Panc1 (cell line): ENCODE data around the gene STIP1. TPM values are rescaled to one million over a fixed set of nuclear protein-coding genes. Genes with fewer than 3 reads are reported as not detected.

Experiments
- ATAC-seq: fragments of 200-7000 bp; cut with Tn5 transposase; 2 replicates; pipeline ENCODE4 v1.9.1; 2020; ENCODE audit warnings: mild to moderate bottlenecking, moderate library complexity
- BruUV-seq: library from RNA; stranded (reverse); fragments of 400-500 nt; replicated peaks from 2 replicates; lab custom pipeline; 2021; lab: Mats Ljungman, UMichigan
- CTCF ChIA-PET: fragments of 300-600 bp; sonication (Branson Sonifier 250); formaldehyde crosslinking; loops from one replicate; lab custom pipeline; 2022; ENCODE audit warnings: antibody characterized with exemption; lab: Charles Lee
- POLR2A ChIA-PET: fragments of 300-600 bp; sonication (Branson Sonifier 250); formaldehyde crosslinking; loops from one replicate; lab custom pipeline; 2022; ENCODE audit warnings: antibody characterized with exemption; lab: Charles Lee
- DNase-seq: peaks from one replicate; pipeline ENCODE4 v3.0.0-alpha.2; 2010; ENCODE audit warnings: low read depth, low spot score
- H3K27ac ChIP-seq: 2 replicates; pipeline ENCODE4 v1.5.1; 2011; ENCODE audit warnings: mild to moderate bottlenecking, low read length, inconsistent platforms
- H3K27me3 ChIP-seq: fragments of 200-500 bp; sonication (Bioruptor generic); 2 replicates; pipeline ENCODE4 v1.6.0; 2014; ENCODE audit warnings: low read length, inconsistent platforms; ENCODE audit not compliant: control insufficient read depth, insufficient read depth
- H3K36me3 ChIP-seq: fragments of 200-500 bp; sonication (Bioruptor generic); 2 replicates; pipeline ENCODE4 v1.5.1; 2014; ENCODE audit warnings: inconsistent platforms, mild to moderate bottlenecking, low read length, moderate library complexity; ENCODE audit not compliant: control insufficient read depth, insufficient read depth
- H3K4me1 ChIP-seq: 2 replicates; pipeline ENCODE4 v1.5.1; 2011; ENCODE audit warnings: inconsistent platforms, mild to moderate bottlenecking, low read length, moderate library complexity; ENCODE audit not compliant: control insufficient read depth, insufficient read depth
- H3K4me3 ChIP-seq, 2 experiments: 2 replicates each; pipeline ENCODE4 v1.5.1; 2011 to 2012; ENCODE audit warnings: low read depth in 2 of 2, low read length in 2 of 2, mild to moderate bottlenecking in 2 of 2, inconsistent platforms in 1 of 2, moderate library complexity in 1 of 2
- H3K9me3 ChIP-seq: fragments of 200-500 bp; sonication (Bioruptor generic); 2 replicates; pipeline ENCODE4 v1.5.1; 2014; ENCODE audit warnings: low read depth, mild to moderate bottlenecking, inconsistent platforms, low read length, moderate library complexity; ENCODE audit not compliant: control insufficient read depth, insufficient read depth
- CTCF ChIP-seq: fragments of 450-650 bp; IDR thresholded peaks from 2 replicates; pipeline ENCODE4 v1.5.1; 2017; ENCODE audit warnings: mild to moderate bottlenecking
- POLR2AphosphoS5 ChIP-seq: IDR thresholded peaks from 2 replicates; pipeline ENCODE4 v1.6.1; 2012; ENCODE audit warnings: mild to moderate bottlenecking, low read depth, low read length, moderate library complexity
- REST ChIP-seq, 2 experiments: IDR thresholded peaks; 2 replicates each; pipeline ENCODE4 v1.6.1; 2011 to 2012; ENCODE audit warnings: low read depth in 2 of 2, control low read depth in 1 of 2, low read length in 1 of 2, mild to moderate bottlenecking in 1 of 2, moderate library complexity in 1 of 2; ENCODE audit not compliant: insufficient read depth in 1 of 2
- SIN3A ChIP-seq: IDR thresholded peaks from 2 replicates; pipeline ENCODE4 v1.6.1; 2012; ENCODE audit warnings: low read depth, mild to moderate bottlenecking, low read length, moderate library complexity, borderline replicate concordance; ENCODE audit not compliant: insufficient read depth
- TCF7L2 ChIP-seq: IDR thresholded peaks from 2 replicates; pipeline ENCODE4 v1.6.1; 2011; ENCODE audit warnings: mild to moderate bottlenecking, low read depth, low read length, inconsistent platforms
- in situ Hi-C: cut with HindIII; loops from 2 replicates; pipeline ENCODE4 v1.10.0; 2016; ENCODE audit warnings: low sequenced_read_pairs, low pct_unique_long_range_greater_than_20kb
- intact Hi-C: fragments of 100-400 bp; cut with micrococcal nuclease; formaldehyde crosslinking; loops from one replicate; pipeline ENCODE4 v1.10.0; 2022; ENCODE audit not compliant: unreplicated experiment
- total RNA-seq: library from RNA; stranded (reverse); gene quantifications from one replicate; pipeline ENCODE4 v1.2.1, GENCODE V29; 2021; ENCODE audit not compliant: unreplicated experiment

Gene STIP1
- total RNA-seq, 1 experiment from 2014 or later = 344 TPM

- intact Hi-C loops (no loop called here), in situ Hi-C loops (no loop called here)
- ChIA-PET POLR2A (no interaction called here), CTCF (interaction anchor here (0.5 to 0.6 kb wide), 2 partner anchors 71 to 194 kb away, joined by 4 to 6 read pairs; no protein-coding TSS in a partner anchor)
- no peak overlapping the region; the same call in 1 of the 2 replicates for H3K27ac ChIP-seq
- peaks cover 11% of the 10 kb centered on the region for H3K4me1 ChIP-seq
- no peak for TF ChIP-seq TCF7L2
- TF ChIP-seq REST (IDR thresholded peaks at IDR 0.05; ENCODE audit: insufficient read depth in 1 of 2, low read depth in 2 of 2, low read length in 1 of 2) = no peak
- H3K9me3 ChIP-seq = no peaks in the 10 kb centered on the region
- no peaks in the 10 kb centered on the region for H3K27me3 ChIP-seq
- no TSS peak for BruUV-seq
- H3K36me3 ChIP-seq = peaks cover 2% of the 10 kb centered on the region
- DNase-seq (no peak), ATAC-seq (no peak)
- H3K4me3 ChIP-seq = no peak overlapping the region
Observed at GRCh38 chr11:64224151-64224890, 38.4 kb downstream of the STIP1 start.

DNA sequence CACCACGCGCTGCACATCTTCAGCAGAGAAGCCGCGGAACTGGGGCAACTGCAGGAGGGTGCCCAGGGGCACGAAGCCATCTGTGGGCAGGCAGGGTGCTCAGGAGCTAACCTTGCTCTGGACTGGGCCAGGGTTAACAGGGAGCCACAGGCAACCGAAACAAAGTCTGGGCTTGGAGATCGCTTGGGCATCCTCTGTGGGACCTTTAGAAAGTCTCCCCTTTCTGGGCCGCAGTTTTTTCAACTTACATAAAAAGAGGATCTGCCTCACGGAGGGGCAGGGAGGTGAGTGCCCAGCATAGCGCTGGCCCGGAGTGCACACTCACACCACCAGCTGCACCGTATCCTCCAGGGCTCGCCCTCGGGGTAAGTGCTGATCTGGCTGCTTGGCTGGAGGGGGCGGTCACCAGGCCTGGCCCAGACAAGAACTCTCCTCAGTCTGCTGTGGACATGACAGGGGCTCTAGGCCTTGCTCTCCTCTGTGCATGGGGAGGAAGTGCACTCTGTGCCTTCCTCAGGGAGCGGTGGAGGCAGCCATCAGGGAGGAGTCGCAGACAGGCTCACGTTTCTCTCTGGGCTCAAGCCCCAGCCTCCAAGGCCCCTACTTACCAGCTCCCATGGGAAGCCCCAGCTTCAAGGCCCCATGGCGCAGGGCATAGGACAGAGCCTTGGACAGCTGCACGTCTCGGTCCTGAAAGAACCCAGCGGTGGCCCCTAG, 39.1 kb downstream of the STIP1 start:
- ChIA-PET POLR2A (no interaction called here), CTCF (interaction anchor here (0.5 to 0.7 kb wide), 2 partner anchors 11 to 70 kb away, joined by 3 to 6 read pairs; no protein-coding TSS in a partner anchor)
- H3K27ac ChIP-seq = peak overlapping the region; percentile 90
- H3K9me3 ChIP-seq = no peaks in the 10 kb centered on the region
- H3K27me3 ChIP-seq = no peaks in the 10 kb centered on the region
- in situ Hi-C loops = no loop called here
- no peak for DNase-seq
- no peak for TF ChIP-seq TCF7L2
- H3K4me3 ChIP-seq = peak overlapping the region; percentile 76 to 86
- intact Hi-C loops = no loop called here
- BruUV-seq = no TSS peak
- peaks cover 18% of the 10 kb centered on the region for H3K4me1 ChIP-seq
- peaks cover 2% of the 10 kb centered on the region for H3K36me3 ChIP-seq
- ATAC-seq = no peak

- ATAC-seq = peak; percentile 81
- in situ Hi-C loops = no loop called here
- H3K36me3 ChIP-seq = peaks cover 2% of the 10 kb centered on the region
- ChIA-PET CTCF (interaction anchor here (0.7 kb wide), 1 partner anchor 11 kb away, joined by 3 read pairs; no protein-coding TSS in a partner anchor), POLR2A (interaction anchor here (0.6 kb wide), 1 partner anchor 64 kb away, joined by 5 read pairs; no protein-coding TSS in a partner anchor)
- H3K27me3 ChIP-seq = no peaks in the 10 kb centered on the region
- intact Hi-C loops = no loop called here
- BruUV-seq = TSS peak; percentile 64
- no peak for DNase-seq
- TF ChIP-seq TCF7L2 (no peak), REST (IDR thresholded peaks at IDR 0.05; ENCODE audit: insufficient read depth in 1 of 2, low read depth in 2 of 2, low read length in 1 of 2) (no peak), SIN3A (peak; percentile 88), CTCF (no peak; the same call in 1 of the 2 replicates), POLR2AphosphoS5 (peak; percentile 83)
- peaks cover 18% of the 10 kb centered on the region for H3K4me1 ChIP-seq
- no peaks in the 10 kb centered on the region for H3K9me3 ChIP-seq
- peak within 1 kb of the TSS; percentile 76 to 86 for H3K4me3 ChIP-seq
- H3K27ac ChIP-seq = peak within 1 kb of the TSS; percentile 90
Observed at GRCh38 chr11:64225608-64226506, 39.9 kb downstream of the STIP1 start, which contains the start of the genes NUDT22 and TRPT1. Gene NUDT22, plus strand, starts transcription at chr11:64226274. Its CDS starts 379 bp downstream, at chr11:64226653. Gene TRPT1, minus strand, starts transcription at chr11:64226186. Its CDS starts 326 bp downstream, at chr11:64225860.
